ENCODE results near the gene TMEM69.
"Not testable (repeated sequence)": the region's sequence is repeated elsewhere in the genome, so short reads cannot be mapped to it uniquely, and the experiment has no call there.

The TMEM69 gene

DNA sequence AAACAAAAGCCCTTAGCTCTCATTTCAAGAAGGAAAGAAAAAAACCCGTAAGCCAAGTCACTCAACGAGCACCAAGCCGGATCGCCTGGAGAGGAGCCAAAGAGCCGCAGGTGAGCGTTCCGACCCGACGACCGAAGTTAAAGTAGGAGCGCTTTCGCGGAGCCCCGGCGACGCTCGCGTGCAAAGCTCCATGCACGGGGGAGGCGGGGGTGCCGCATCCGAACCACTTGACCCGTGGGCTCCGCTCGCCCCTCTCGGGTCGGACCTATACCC is 2.0 kb upstream of the TMEM69 start:
- DNase-seq (ENCODE audit: low read depth): no peak
- TF ChIP-seq, protein P1, sequence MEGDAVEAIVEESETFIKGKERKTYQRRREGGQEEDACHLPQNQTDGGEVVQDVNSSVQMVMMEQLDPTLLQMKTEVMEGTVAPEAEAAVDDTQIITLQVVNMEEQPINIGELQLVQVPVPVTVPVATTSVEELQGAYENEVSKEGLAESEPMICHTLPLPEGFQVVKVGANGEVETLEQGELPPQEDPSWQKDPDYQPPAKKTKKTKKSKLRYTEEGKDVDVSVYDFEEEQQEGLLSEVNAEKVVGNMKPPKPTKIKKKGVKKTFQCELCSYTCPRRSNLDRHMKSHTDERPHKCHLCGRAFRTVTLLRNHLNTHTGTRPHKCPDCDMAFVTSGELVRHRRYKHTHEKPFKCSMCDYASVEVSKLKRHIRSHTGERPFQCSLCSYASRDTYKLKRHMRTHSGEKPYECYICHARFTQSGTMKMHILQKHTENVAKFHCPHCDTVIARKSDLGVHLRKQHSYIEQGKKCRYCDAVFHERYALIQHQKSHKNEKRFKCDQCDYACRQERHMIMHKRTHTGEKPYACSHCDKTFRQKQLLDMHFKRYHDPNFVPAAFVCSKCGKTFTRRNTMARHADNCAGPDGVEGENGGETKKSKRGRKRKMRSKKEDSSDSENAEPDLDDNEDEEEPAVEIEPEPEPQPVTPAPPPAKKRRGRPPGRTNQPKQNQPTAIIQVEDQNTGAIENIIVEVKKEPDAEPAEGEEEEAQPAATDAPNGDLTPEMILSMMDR (IDR thresholded peaks at IDR 0.05; ENCODE audit: control insufficient read depth, extremely low read depth, insufficient read depth): no peak
- peak overlapping the region; percentile 97 for H3K4me3 ChIP-seq (ENCODE audit: low read depth, low read length)

DNA sequence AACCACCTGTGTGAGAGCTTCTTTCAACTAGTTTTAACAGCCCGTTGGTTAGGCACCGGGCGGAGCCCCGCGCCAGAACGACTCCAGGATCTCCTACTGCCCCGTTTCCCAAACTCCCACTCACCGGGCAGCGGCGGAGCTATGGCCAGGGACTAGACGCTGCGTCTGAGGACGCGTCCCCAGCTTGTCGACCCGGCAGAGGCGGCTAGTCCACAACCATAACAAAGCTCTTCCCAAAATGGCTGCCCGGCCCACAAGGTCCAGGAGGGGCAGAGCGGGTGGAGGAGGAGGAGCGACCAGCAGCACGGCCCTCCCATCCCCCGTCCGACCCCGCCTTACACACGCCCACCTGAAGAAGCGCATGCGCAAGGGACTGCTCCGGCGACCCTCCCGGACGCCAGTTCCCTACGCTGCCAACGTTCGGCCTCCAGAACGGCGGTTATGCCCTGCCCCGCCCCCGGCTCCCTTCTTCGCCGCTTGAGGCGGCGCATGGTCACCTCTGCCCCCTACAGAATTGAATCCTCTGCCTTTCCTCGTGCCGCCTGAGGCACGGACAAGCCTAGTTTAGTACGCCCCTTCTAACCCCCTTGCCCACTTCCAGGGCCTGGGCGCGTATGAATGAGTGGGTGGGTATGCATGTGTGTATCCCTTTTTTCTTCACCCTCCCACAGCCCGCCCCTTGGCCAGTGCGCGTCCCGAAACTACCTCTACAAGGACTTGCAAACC is 1.5 kb upstream of the TMEM69 start, which contains the start of gene GPBP1L1:
Gene GPBP1L1 (minus strand): TSS at position 246 of the 726 bp plus-strand sequence. CDS start 27,446 bp downstream, outside the sequence.
- peak; percentile 89 for DNase-seq (ENCODE audit: low read depth)
- H3K4me3 ChIP-seq (ENCODE audit: low read depth, low read length): peak within 1 kb of the TSS; percentile 97
- TF ChIP-seq, protein P1 (IDR thresholded peaks at IDR 0.05; ENCODE audit: control insufficient read depth, extremely low read depth, insufficient read depth): no peak

DNA sequence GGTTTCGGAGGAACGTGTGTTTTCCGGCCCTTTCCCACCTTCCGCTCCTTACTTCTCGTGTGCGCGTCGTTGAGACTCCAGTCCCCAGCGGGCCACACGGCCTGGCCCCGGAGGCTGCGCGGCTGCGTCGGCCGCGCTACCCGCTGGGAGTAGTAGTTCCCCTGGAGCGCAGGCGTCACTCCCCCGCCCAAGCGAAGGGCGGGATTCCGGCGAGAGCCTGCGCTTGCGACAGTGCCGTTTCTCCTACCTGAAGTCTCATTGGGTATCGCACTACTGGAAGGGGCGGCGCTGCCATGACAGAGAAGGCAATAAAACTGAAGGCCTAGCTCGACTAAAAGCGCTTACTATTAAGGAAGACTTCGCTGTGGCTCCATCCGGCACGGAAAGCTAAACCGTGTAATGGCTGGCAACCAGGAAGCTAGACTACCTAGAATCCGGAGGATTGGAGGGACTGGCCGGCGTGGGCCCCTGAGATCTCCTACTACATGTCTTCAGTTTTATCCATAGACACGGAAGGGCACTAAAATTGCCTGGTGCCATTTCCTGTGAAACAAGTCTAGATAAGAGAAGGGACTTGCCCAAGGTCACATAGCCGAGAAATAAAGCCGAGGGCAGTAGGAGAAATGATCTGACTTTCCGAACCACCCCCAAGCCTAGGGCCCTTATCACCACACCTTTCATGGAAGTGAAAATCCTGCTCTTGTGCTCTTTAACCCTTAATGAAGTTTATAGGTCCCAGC is 797 bp upstream of the TMEM69 start:
- TF ChIP-seq, protein P1 (IDR thresholded peaks at IDR 0.05; ENCODE audit: control insufficient read depth, extremely low read depth, insufficient read depth): no peak
- H3K4me3 ChIP-seq (ENCODE audit: low read depth, low read length): peak overlapping the region; percentile 97
- peak; percentile 98 for DNase-seq (ENCODE audit: low read depth)

DNA sequence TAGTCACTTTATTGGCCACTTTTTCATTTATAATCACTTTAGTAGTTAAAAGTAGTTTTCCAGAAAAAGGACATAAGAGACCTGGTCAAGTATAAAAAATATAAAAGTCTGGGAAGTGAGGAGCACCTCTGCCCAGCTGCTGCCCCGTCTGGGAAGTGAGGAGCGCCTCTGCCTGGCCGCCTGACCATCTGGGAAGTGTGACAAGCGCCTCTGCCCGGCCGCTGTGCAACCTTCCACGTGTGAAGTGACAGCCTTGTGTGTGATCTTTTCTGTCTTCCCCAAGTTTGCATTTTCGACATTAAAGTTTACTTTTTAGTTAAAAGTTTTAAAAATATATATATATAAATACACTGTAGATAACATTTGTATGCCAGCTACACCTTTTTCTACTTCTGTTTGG is 5.8 kb downstream of the TMEM69 start:
- not testable (repeated sequence) for DNase-seq (ENCODE audit: low read depth); H3K4me3 ChIP-seq (ENCODE audit: low read depth, low read length)

DNA sequence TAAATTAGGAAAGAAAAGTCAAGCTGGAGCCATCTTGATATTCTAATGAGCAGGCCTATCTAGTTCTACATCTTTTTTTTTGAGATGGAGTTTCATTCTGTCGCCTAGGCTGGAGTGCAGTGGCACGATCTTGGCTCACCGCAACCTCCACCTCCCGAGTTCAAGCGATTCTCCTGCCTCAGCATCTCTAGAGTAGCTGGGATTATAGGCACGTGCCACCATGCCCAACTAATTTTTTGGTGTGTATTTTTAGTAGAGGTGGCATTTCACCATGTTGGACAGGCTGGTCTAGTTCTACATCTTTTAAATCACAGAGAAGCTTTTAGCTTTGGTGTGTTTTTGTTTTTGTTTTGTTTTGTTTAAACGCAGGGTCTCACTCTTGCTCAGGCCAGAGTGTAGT is 6.8 kb downstream of the TMEM69 start:
- H3K4me3 ChIP-seq (ENCODE audit: low read depth, low read length): no peak overlapping the region
- TF ChIP-seq, protein P1 (IDR thresholded peaks at IDR 0.05; ENCODE audit: control insufficient read depth, extremely low read depth, insufficient read depth): no peak
- DNase-seq (ENCODE audit: low read depth): no peak

DNA sequence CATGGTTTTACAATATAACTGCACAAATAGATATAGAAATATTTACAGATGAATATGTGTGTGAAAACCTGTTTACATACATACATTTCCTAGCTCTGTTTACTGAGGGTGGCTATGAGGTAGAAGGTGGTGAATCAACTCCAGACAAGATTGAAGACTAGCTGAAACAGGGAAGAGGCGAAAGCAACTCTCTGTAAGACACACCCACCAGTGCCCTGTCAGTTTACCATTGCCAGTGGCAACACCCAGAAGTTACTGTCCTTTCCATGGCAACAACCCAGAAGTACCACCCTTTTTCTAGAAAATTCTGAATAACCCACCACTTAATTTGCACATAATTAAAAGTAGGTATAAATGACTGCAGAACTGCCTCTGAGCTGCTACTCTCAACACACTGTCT is 16.7 kb downstream of the TMEM69 start:
- H3K4me3 ChIP-seq (ENCODE audit: low read depth, low read length): no peak overlapping the region
- DNase-seq (ENCODE audit: low read depth): no peak
- TF ChIP-seq, protein P1 (IDR thresholded peaks at IDR 0.05; ENCODE audit: control insufficient read depth, extremely low read depth, insufficient read depth): no peak

DNA sequence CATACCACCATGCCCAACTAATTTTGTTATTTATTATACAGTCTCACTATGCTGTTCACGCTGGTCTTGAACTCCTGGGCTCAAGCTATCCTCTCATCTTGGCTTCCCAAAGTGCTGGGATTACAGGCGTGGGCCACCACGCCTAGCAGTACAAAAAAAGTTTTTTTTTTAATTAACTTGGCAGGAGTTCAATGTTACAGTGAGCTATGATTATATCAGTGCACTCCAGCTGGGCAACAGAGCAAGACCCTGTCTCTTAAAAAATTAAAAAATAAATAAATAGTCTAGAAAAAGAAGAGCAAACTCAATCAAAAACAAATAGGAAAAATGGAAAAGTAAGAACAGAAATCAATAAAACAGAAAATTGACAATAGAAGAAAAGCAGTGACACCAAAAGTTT is 25.7 kb downstream of the TMEM69 start:
- TF ChIP-seq, protein P1 (IDR thresholded peaks at IDR 0.05; ENCODE audit: control insufficient read depth, extremely low read depth, insufficient read depth): no peak
- H3K4me3 ChIP-seq (ENCODE audit: low read depth, low read length): no peak overlapping the region
- no peak for DNase-seq (ENCODE audit: low read depth)

Data from LNCaP clone FGC (cell line).